Tibial nerve (tissue), 4 donors: ENCODE data around the gene SPRY4. TPM values are rescaled to one million over a fixed set of nuclear protein-coding genes. Genes with fewer than 3 reads are reported as not detected.

Experiments
- DNase-seq, 2 donors: peaks; one replicate each; pipeline ENCODE4 v3.0.0-alpha.2; 2019; ENCODE audit warnings: low spot score in 2 of 2
- H3K27ac ChIP-seq, 4 donors: fragments of 200-600 bp; sonication (generic) in 3 of 4; one replicate each; pipeline ENCODE4 v1.5.1; 2017 to 2019; ENCODE audit warnings: mild to moderate bottlenecking in 1 of 4
- H3K27me3 ChIP-seq, 2 donors: fragments of 200-600 bp; sonication (generic) in 1 of 2; one replicate each; pipeline versions ENCODE4 v1.5.1 to v1.6.0; 2017 to 2019
- H3K36me3 ChIP-seq, 3 donors: fragments of 200-600 bp; sonication (generic); one replicate each; pipeline ENCODE4 v1.5.1; 2018 to 2019
- H3K4me1 ChIP-seq, 4 donors: fragments of 200-600 bp; sonication (generic) in 3 of 4; one replicate each; pipeline ENCODE4 v1.5.1; 2017 to 2019
- H3K4me3 ChIP-seq, 4 donors: fragments of 200-600 bp; sonication (generic) in 3 of 4; one replicate each; pipeline ENCODE4 v1.5.1; 2017 to 2019; ENCODE audit warnings: mild to moderate bottlenecking in 1 of 4, moderate library complexity in 1 of 4
- H3K9me3 ChIP-seq, 4 donors: fragments of 200-600 bp; sonication (generic) in 3 of 4; one replicate each; pipeline ENCODE4 v1.5.1; 2017 to 2019
- EP300 ChIP-seq, 2 donors: sonication (generic); formaldehyde crosslinking; IDR thresholded peaks; one replicate each; pipeline ENCODE4 v1.6.1; 2017; ENCODE audit warnings: antibody characterized with exemption in 2 of 2, mild to moderate bottlenecking in 1 of 2
- POLR2A ChIP-seq, 2 donors: fragments of 450-650 bp; IDR thresholded peaks; one replicate each; pipeline ENCODE4 v1.6.1; 2017; ENCODE audit warnings: antibody characterized with exemption in 2 of 2, mild to moderate bottlenecking in 2 of 2, moderate library complexity in 2 of 2
- whole genome bisulfite sequencing, 2 donors: methylation state at CpG; one replicate each; pipeline ENCODE4 v1.1.5; 2018; 5-methylcytosine and 5-hydroxymethylcytosine counted together
- total RNA-seq, 4 donors: library from RNA; depleted of rRNA; stranded (reverse); fragments of >200 nt; gene quantifications; one replicate each; pipeline ENCODE4 v1.1.0, GENCODE V29; 2016
- TF ChIP-seq, protein P1 (sequence below), 5 experiments: fragments of 200-600 bp in 3 of 5; fragments of 450-650 bp in 2 of 5; sonication (generic) in 3 of 5; IDR thresholded peaks; one replicate each; pipeline ENCODE4 v1.5.1; 2016 to 2019; ENCODE audit warnings: antibody characterized with exemption in 5 of 5, mild to moderate bottlenecking in 3 of 5, moderate library complexity in 2 of 5

SPRY4 gene, protein sequence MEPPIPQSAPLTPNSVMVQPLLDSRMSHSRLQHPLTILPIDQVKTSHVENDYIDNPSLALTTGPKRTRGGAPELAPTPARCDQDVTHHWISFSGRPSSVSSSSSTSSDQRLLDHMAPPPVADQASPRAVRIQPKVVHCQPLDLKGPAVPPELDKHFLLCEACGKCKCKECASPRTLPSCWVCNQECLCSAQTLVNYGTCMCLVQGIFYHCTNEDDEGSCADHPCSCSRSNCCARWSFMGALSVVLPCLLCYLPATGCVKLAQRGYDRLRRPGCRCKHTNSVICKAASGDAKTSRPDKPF
- total RNA-seq: 10 to 100 TPM in 3 of 4 donors, 1 to 10 TPM in 1; 5.1 to 30.9 (median 17.9) TPM

DNA sequence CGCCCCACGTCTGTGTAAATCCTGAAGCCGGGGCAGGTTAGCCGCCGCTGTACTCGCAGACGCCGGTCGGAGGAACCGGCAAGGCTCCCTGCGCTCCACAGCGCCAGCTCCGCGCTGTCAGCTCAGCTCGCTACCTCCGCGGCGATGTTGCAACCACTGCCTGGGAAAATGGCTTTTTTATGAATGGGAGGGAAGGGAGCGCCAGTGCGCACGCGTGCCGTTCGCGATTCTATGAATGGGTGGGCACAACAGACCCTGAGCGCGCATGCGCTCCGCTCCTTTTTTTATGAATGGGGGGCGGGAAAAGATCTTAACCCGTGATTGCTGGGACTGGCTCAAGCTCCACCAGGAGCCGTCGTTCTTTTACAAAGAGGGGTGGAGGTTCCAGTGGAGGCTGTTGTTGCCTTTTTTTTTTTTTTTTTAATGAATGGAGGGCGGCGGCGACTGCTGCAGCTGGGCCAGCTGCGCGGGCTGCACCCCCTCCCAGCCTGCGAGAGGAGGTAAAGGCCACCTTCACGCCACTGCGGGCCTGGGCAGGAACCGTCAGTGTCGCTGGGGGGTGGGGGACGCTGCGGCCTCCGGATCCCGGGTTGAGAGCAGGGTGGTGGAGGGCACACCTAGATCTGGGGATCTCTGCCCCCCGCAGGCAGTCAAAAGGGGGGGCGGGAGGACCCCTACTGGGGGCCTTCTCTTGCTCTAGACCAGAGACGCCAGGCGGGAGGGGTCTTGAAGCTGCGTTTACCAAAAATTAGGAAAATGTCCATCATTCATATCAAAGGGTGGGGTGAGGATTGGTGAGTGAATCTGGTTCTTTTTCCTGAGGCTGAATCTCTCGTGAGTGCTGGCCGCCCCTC is at the start of gene SPRY4:
SPRY4 (minus strand) TSS at position 151 of the 854 bp plus-strand sequence. CDS start 9,913 bp downstream, outside the sequence.
- H3K27me3 ChIP-seq: no peaks in the 10 kb centered on the region
- peak; percentile 68 to 76 for TF ChIP-seq POLR2A (IDR thresholded peaks at IDR 0.05)
- peak; percentile 75 to 95 for TF ChIP-seq EP300 (IDR thresholded peaks at IDR 0.05)
- TF ChIP-seq, protein P1, sequence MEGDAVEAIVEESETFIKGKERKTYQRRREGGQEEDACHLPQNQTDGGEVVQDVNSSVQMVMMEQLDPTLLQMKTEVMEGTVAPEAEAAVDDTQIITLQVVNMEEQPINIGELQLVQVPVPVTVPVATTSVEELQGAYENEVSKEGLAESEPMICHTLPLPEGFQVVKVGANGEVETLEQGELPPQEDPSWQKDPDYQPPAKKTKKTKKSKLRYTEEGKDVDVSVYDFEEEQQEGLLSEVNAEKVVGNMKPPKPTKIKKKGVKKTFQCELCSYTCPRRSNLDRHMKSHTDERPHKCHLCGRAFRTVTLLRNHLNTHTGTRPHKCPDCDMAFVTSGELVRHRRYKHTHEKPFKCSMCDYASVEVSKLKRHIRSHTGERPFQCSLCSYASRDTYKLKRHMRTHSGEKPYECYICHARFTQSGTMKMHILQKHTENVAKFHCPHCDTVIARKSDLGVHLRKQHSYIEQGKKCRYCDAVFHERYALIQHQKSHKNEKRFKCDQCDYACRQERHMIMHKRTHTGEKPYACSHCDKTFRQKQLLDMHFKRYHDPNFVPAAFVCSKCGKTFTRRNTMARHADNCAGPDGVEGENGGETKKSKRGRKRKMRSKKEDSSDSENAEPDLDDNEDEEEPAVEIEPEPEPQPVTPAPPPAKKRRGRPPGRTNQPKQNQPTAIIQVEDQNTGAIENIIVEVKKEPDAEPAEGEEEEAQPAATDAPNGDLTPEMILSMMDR (IDR thresholded peaks at IDR 0.05): peak in 2 of 5 experiments; percentile 27 to 39
- no peaks in the 10 kb centered on the region for H3K36me3 ChIP-seq
- 1% methylated on average over 38 to 44 of the region's 54 CpGs for WGBS, 2 donors
- H3K9me3 ChIP-seq: no peaks in the 10 kb centered on the region
- DNase-seq: peak; percentile 88 to 90
- H3K4me3 ChIP-seq: peak within 1 kb of the TSS; percentile 50 to 68 (median 61)
- H3K27ac ChIP-seq: peak within 1 kb of the TSS; percentile 42 to 87 (median 76)
- peaks cover 0 to 67% (median 29%) of the 10 kb centered on the region in 4 donors for H3K4me1 ChIP-seq

DNA sequence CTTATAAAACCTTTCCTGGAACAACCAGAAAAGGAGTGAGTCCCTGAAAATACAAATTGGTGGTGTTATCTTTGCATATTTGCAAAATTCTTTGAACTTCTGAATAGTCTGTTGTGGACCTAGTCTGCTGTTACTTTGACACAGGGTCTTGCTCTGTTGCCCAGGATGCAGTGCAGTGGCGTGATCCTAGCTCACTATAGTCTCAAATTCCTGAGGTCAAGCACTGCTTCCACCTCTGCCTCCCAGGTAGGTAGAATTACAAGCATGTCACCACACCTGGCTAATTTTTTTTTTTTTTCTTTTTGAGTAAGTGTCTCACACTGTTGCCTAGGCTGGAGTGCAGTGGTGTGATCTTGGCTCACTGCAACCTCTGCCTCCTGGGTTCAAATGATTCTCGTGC is 43.7 kb upstream of the SPRY4 start:
- no peak for DNase-seq
- Histone ChIP-seq H3K4me3 (no peak overlapping the region), H3K27me3 (no peaks in the 10 kb centered on the region), H3K4me1 (peaks cover 0 to 9% (median 4%) of the 10 kb centered on the region in 4 donors), H3K9me3 (no peaks in the 10 kb centered on the region), H3K27ac (no peak overlapping the region), H3K36me3 (no peaks in the 10 kb centered on the region)
- TF ChIP-seq, protein P1 (IDR thresholded peaks at IDR 0.05): no peak
- TF ChIP-seq EP300 (IDR thresholded peaks at IDR 0.05) (no peak), POLR2A (IDR thresholded peaks at IDR 0.05) (no peak)
- 97% methylated on average over 2 of the region's 2 CpGs for WGBS, 2 donors

DNA sequence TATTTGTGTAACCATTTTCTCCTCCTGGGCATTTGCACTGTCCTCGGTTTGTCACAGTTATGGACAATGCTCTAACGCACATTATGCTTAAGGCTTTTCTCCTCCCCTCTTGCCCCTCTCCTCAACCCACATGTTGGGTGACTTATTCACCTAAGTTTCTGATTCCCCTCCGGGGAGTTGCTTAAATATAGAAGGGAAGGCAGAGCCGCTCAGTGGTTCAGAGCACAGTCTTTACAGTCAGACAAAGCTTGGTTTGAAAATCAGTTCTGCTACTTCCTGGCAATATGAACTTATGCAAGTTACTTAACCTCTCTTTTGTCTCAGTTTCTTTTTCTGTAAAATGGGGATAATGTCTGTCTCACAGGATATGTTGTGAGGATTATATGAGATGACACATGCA is 41.2 kb upstream of the SPRY4 start:
- H3K27me3 ChIP-seq: no peaks in the 10 kb centered on the region
- no peaks in the 10 kb centered on the region for H3K36me3 ChIP-seq
- no peak overlapping the region for H3K4me3 ChIP-seq
- peaks cover 0 to 21% (median 4%) of the 10 kb centered on the region in 4 donors for H3K4me1 ChIP-seq
- DNase-seq: no peak
- TF ChIP-seq POLR2A (IDR thresholded peaks at IDR 0.05) (no peak), EP300 (IDR thresholded peaks at IDR 0.05) (no peak)
- TF ChIP-seq, protein P1 (IDR thresholded peaks at IDR 0.05): no peak
- no peak overlapping the region for H3K27ac ChIP-seq
- WGBS, 2 donors: 81 to 86% methylated on average over 4 of the region's 4 CpGs
- no peaks in the 10 kb centered on the region for H3K9me3 ChIP-seq

DNA sequence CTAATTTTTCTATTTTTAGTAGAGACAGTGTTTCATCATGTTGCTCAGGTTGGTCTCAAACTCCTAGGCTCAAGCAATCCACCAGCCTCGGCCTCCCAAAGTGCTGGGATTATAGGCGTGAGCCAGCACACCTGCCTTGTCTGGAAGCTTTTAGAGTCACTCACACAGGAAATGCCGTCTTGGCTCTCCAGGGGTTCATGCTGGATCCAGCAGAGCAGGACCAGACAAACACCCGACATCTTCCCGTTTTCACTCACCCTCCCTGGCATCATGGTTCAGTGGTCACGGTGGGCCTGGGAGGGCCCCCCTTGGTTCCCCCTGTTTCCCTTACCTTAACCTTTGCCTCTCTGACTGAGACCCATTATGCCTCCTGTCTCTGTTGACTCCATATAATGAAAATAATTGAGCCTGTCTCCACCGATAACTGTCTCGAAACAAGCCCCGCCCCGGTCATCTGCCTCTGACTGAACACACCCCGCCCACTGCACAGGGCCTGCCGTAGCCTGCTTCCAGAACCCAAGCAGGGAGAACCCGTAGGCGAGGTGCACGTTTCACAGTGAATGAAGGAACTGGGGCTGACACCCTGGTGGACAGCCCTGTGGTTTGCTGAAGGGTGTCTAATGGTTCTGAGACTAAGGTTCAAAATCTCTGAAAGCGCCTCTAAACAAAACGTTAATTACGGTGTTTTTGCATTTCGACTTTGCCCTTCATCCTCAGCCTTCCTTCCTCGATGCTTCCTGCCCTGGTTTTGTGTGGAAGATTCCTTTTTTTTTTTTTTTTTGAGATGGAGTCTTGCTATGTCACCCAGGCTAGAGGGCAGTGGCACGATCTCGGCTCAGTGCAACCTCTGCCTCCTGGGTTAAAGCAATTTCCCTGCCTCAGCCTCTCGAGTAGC is 39.7 kb upstream of the SPRY4 start:
- TF ChIP-seq POLR2A (IDR thresholded peaks at IDR 0.05) (peak in 1 of 2 donors; percentile 41), EP300 (IDR thresholded peaks at IDR 0.05) (no peak)
- TF ChIP-seq, protein P1 (IDR thresholded peaks at IDR 0.05): no peak
- H3K27me3 ChIP-seq: no peaks in the 10 kb centered on the region
- peak; percentile 78 to 82 for DNase-seq
- no peaks in the 10 kb centered on the region for H3K9me3 ChIP-seq
- H3K27ac ChIP-seq: peak overlapping the region in 3 of 4 donors; percentile 9 to 78 (median 77)
- no peaks in the 10 kb centered on the region for H3K36me3 ChIP-seq
- WGBS, 2 donors: 51 to 60% methylated on average over 23 of the region's 23 CpGs
- no peak overlapping the region for H3K4me3 ChIP-seq
- H3K4me1 ChIP-seq: peaks cover 0 to 27% (median 4%) of the 10 kb centered on the region in 4 donors
